Measurements from ENCODE around the gene MSL1.

The MSL1 gene

GRCh38 chr17:40177275-40177874, 55.6 kb downstream of the MSL1 start, which contains the start of gene RAPGEFL1:
Gene RAPGEFL1 (plus strand): TSS chr17:40177470. CDS start chr17:40177862, 392 bp downstream.
- DNase-seq, result no peak

DNA sequence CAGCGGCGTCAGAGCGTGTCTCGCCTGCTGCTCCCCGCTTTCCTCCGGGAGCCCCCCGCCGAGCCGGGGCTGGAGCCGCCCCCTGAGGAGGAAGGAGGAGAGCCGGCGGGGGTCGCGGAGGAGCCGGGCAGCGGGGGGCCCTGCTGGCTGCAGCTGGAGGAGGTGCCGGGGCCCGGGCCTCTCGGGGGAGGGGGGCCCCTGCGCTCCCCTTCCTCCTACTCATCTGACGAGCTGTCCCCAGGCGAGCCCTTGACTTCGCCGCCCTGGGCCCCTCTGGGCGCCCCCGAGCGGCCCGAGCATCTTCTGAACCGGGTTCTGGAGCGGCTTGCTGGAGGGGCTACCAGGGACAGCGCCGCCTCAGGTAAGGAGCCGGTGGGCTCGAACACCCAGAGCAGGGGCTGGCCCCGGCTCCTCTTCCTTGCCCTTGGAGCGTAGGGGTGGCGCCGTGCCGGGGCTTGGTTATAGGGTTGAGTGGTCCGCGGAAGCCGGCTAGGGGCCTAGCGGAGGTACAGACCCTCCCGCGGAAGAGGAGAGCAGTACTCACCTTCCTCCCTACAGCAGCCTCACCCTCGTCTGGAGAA, 56.3 kb downstream of the MSL1 start:
- no peak for DNase-seq

DNA sequence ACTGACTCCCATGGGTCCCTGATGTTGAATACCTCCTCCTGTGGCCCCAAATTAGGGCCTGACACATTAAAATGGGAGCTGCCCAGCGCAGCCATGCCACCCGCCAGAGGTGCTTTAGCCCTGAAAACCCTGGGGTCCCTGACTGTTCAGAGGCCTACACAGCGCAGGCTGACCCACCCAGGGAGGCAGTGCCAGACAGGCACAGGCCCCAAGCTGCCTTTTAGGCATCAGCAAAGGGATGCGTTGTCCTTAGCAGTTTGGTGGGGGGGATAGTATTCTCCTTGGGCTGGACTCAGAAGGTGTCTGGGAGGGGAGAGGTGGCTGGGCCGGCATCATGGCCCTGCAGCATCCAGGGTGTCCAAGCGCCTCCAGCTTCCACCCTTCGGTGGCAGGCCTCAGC, 56.9 kb downstream of the MSL1 start:
- no peak for DNase-seq

DNA sequence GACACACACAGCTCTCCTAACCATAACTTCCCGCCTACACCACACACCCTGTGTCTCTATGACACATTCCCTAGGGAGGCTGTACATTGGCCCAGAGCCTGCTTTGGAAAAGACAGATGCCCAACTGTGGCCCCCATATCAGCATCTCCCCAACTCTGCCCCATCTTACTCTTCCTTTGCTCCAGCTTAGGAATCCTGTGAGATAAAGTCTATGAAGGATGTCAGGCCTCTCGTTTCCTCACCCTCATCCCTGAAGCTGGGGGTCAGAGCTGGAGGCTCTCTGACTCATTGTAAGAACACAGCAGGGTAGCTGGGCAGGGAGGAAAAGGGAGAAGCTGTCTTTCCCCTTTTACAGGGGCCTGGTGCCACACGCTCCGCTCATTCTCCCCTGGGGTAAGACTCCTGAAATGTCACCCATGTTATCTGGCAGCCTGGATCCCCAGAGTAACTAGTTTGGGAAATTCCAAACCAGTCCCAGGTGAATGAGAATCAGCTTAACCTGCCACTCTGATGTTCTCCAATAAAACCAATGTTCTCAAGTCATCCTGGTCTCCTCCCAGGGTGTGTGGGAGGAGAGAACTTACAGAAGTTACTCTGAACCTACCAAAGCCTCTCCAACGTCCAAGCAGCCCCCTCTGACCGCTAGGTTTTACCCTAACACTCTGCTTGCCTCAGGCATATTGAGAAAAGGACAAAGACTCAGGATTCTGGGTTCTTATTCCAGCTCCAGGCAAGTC, 58.3 kb downstream of the MSL1 start:
- no peak for DNase-seq

DNA sequence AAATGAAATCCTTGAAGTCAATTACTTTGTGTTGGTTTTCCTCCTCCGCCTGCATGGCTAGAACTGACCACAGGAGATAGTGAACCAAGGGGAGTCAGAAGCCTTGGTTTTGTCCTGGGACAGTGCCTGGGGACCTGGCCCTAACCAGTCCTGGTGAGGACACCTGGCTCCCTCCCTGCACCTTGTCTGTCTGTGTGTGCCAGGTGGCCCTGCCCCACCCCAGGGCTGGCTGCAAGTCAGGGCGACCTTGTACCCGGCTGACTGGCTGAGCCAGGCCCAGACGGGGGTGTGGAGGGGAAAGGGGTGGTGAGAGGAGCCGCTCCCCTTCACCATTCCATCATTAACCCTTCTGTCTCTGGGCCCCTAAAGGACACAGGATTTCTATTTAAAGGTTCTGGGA, 58.9 kb downstream of the MSL1 start:
- no peak for DNase-seq

DNA sequence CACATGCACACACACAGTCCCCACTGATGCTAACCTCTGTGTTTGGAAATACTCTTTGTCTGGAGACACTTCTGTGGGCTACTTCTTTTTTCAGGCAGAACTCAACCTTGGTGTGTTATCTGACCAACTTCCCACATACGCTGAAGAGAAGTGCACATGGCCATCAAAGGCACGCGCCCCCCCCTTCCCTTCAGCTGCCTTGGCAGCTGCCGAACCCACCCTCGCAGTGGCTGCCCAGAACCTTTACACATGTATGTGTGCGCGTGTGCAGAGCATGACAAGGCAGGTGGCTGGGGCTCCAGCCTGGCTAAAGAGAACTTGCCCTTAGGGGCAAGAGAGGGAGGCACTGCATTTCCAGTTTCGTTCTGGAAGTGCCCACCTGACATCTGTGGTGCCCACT, 59.4 kb downstream of the MSL1 start:
- no peak for DNase-seq

DNA sequence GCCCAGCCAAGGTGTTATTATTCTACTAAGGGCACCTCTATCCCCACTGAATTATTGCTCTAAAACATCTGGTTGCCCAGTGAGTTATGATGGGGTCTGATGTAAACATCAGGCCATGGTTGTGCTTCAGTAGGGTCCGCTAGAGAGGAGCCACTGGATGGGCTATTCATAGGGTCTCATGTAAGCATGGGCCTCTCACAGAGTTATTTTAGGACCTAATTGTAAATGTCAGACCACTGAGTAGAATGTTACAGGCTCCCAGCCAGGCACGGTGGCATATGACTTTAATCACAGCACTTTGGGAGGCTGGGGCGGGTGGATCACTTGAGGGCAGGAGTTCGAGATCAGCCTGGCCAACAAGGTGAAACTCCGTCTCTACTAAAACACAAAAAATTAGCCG, 60.8 kb downstream of the MSL1 start:
- DNase-seq, result no peak

Measured in SIG-M5 (cell line).